ENCODE results near the gene ADAM15.

Gene ADAM15

GRCh38 chr1:155063550-155064110 lies 12.5 kb downstream of the ADAM15 start, which contains the start of gene EFNA4:
Gene EFNA4, plus strand, starts transcription at chr1:155063740. Its CDS starts 84 bp downstream, at chr1:155063824.
- TF ChIP-seq CTCF (IDR thresholded peaks at IDR 0.05; ENCODE audit: insufficient read depth, low read length, poor library complexity, severe bottlenecking): no peak
- TF ChIP-seq EZH2phosphoT487 (conservative IDR thresholded peaks at IDR 0.05; ENCODE audit: low read length): no peak
- peaks cover 7% of the 10 kb centered on the region; the same call in 1 of the 2 replicates for H3F3A ChIP-seq (ENCODE audit: insufficient read depth)
- peak within 1 kb of the TSS; percentile 73 for H3K4me2 ChIP-seq (ENCODE audit: low read depth, low read length, poor library complexity, severe bottlenecking)
- peak within 1 kb of the TSS; percentile 42; the same call in 1 of the 2 replicates for H3K27ac ChIP-seq (ENCODE audit: low read depth, low read length)
- H2AFZ ChIP-seq (ENCODE audit: low read depth, low read length, severe bottlenecking): peak within 1 kb of the TSS; percentile 92
- H3K79me2 ChIP-seq (ENCODE audit: insufficient read depth, low read length): no peaks in the 10 kb centered on the region
- no peaks in the 10 kb centered on the region for H3K9me2 ChIP-seq (replicated peaks; ENCODE audit: insufficient read depth, low read length)
- H3K36me3 ChIP-seq (ENCODE audit: low read length): no peaks in the 10 kb centered on the region
- no peaks in the 10 kb centered on the region for H3K9me3 ChIP-seq (ENCODE audit: insufficient read depth, low read length)
- H4K20me1 ChIP-seq (ENCODE audit: low read depth, low read length): no peaks in the 10 kb centered on the region
- no peaks in the 10 kb centered on the region for H3K27me3 ChIP-seq (ENCODE audit: low read length)
- H3K9ac ChIP-seq (ENCODE audit: low read length): peak within 1 kb of the TSS; percentile 79
- H3K4me3 ChIP-seq (ENCODE audit: insufficient read depth, low read length, poor library complexity, severe bottlenecking): peak within 1 kb of the TSS; percentile 94

GRCh38 chr1:155064111-155064831 lies 13.2 kb downstream of the ADAM15 start:
- H3K4me3 ChIP-seq (ENCODE audit: insufficient read depth, low read length, poor library complexity, severe bottlenecking): peak overlapping the region; percentile 94
- H4K20me1 ChIP-seq (ENCODE audit: low read depth, low read length): no peaks in the 10 kb centered on the region
- peak overlapping the region; percentile 79 for H3K9ac ChIP-seq (ENCODE audit: low read length)
- TF ChIP-seq EZH2phosphoT487 (conservative IDR thresholded peaks at IDR 0.05; ENCODE audit: low read length): no peak
- no peak for TF ChIP-seq CTCF (IDR thresholded peaks at IDR 0.05; ENCODE audit: insufficient read depth, low read length, poor library complexity, severe bottlenecking)
- H3K79me2 ChIP-seq (ENCODE audit: insufficient read depth, low read length): no peaks in the 10 kb centered on the region
- peak overlapping the region; percentile 92 for H2AFZ ChIP-seq (ENCODE audit: low read depth, low read length, severe bottlenecking)
- H3K36me3 ChIP-seq (ENCODE audit: low read length): no peaks in the 10 kb centered on the region
- no peaks in the 10 kb centered on the region for H3K27me3 ChIP-seq (ENCODE audit: low read length)
- no peaks in the 10 kb centered on the region for H3K9me3 ChIP-seq (ENCODE audit: insufficient read depth, low read length)
- no peaks in the 10 kb centered on the region for H3K9me2 ChIP-seq (replicated peaks; ENCODE audit: insufficient read depth, low read length)
- H3K27ac ChIP-seq (ENCODE audit: low read depth, low read length): no peak overlapping the region
- H3F3A ChIP-seq (ENCODE audit: insufficient read depth): peaks cover 7% of the 10 kb centered on the region; the same call in 1 of the 2 replicates
- peak overlapping the region; percentile 73 for H3K4me2 ChIP-seq (ENCODE audit: low read depth, low read length, poor library complexity, severe bottlenecking)

GRCh38 chr1:155064832-155065429 lies 13.8 kb downstream of the ADAM15 start:
- H4K20me1 ChIP-seq (ENCODE audit: low read depth, low read length): no peaks in the 10 kb centered on the region
- H3K4me2 ChIP-seq (ENCODE audit: low read depth, low read length, poor library complexity, severe bottlenecking): peak overlapping the region; percentile 73
- no peaks in the 10 kb centered on the region for H3K9me3 ChIP-seq (ENCODE audit: insufficient read depth, low read length)
- H3F3A ChIP-seq (ENCODE audit: insufficient read depth): peaks cover 7% of the 10 kb centered on the region; the same call in 1 of the 2 replicates
- TF ChIP-seq CTCF (IDR thresholded peaks at IDR 0.05; ENCODE audit: insufficient read depth, low read length, poor library complexity, severe bottlenecking) (no peak), EZH2phosphoT487 (conservative IDR thresholded peaks at IDR 0.05; ENCODE audit: low read length) (no peak)
- no peaks in the 10 kb centered on the region for H3K27me3 ChIP-seq (ENCODE audit: low read length)
- no peak overlapping the region for H3K4me3 ChIP-seq (ENCODE audit: insufficient read depth, low read length, poor library complexity, severe bottlenecking)
- no peaks in the 10 kb centered on the region for H3K9me2 ChIP-seq (replicated peaks; ENCODE audit: insufficient read depth, low read length)
- H3K79me2 ChIP-seq (ENCODE audit: insufficient read depth, low read length): no peaks in the 10 kb centered on the region
- no peak overlapping the region for H3K27ac ChIP-seq (ENCODE audit: low read depth, low read length)
- peak overlapping the region; percentile 79; the same call in 1 of the 2 replicates for H3K9ac ChIP-seq (ENCODE audit: low read length)
- no peaks in the 10 kb centered on the region for H3K36me3 ChIP-seq (ENCODE audit: low read length)
- H2AFZ ChIP-seq (ENCODE audit: low read depth, low read length, severe bottlenecking): no peak overlapping the region
